Astrocyte (in vitro differentiated cells and primary cell): ENCODE measurements around the gene HEG1.

Source experiments
- EZH2 ChIP-seq: IDR thresholded peaks from 2 replicates; pipeline ENCODE4 v1.6.1; 2012; ENCODE audit warnings: mild to moderate bottlenecking, low read length, inconsistent platforms; ENCODE audit not compliant: insufficient read depth
- TF ChIP-seq, protein P1 (sequence below): IDR thresholded peaks from 2 replicates; pipeline ENCODE4 v1.5.1; 2011; ENCODE audit warnings: low read depth, mild to moderate bottlenecking, inconsistent platforms, low read length, moderate library complexity; ENCODE audit not compliant: insufficient read depth

DNA sequence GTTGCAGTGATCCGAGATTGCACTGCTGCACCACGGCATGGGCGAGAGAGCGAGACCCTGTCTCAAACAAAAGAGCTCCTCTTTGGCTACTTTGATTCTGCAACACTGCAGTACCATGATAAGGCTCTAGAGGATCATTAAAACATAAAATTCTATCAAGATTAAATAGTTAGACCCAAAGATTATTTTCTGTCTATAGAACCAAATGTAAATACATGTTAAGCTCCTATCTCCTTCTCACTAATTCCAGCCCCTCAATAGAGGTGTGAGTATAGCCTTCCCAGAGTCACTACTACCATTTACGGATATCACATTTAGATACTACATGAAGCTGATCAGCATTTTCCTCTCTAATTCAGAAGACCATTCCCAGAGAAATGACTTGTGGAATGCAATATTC lies 116.9 kb downstream of the HEG1 start:
- TF ChIP-seq, protein P1, sequence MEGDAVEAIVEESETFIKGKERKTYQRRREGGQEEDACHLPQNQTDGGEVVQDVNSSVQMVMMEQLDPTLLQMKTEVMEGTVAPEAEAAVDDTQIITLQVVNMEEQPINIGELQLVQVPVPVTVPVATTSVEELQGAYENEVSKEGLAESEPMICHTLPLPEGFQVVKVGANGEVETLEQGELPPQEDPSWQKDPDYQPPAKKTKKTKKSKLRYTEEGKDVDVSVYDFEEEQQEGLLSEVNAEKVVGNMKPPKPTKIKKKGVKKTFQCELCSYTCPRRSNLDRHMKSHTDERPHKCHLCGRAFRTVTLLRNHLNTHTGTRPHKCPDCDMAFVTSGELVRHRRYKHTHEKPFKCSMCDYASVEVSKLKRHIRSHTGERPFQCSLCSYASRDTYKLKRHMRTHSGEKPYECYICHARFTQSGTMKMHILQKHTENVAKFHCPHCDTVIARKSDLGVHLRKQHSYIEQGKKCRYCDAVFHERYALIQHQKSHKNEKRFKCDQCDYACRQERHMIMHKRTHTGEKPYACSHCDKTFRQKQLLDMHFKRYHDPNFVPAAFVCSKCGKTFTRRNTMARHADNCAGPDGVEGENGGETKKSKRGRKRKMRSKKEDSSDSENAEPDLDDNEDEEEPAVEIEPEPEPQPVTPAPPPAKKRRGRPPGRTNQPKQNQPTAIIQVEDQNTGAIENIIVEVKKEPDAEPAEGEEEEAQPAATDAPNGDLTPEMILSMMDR: no peak
- TF ChIP-seq EZH2: no peak
